Mucosa of descending colon (tissue), 3 donors: ENCODE results near the gene SVEP1. TPM values are rescaled to one million over a fixed set of nuclear protein-coding genes. Genes with fewer than 3 reads are reported as not detected.

Experiments used
- ATAC-seq: fragments of 200-7000 bp; cut with Tn5 transposase; one replicate; pipeline ENCODE4 v1.9.1; 2020; ENCODE audit warnings: mild to moderate bottlenecking, moderate library complexity
- DNase-seq, 3 donors: peaks; one replicate each; pipeline ENCODE4 v3.0.0-alpha.2; 2020
- H3K36me3 ChIP-seq: fragments of 200-600 bp; one replicate; pipeline ENCODE4 v1.8.0; 2021; ENCODE audit warnings: low read depth, mild to moderate bottlenecking
- H3K4me1 ChIP-seq: fragments of 200-600 bp; one replicate; pipeline ENCODE4 v1.8.0; 2021; ENCODE audit warnings: low read depth, mild to moderate bottlenecking
- H3K4me3 ChIP-seq: fragments of 200-600 bp; one replicate; pipeline ENCODE4 v1.8.0; 2021; ENCODE audit warnings: mild to moderate bottlenecking
- H3K9me3 ChIP-seq: fragments of 200-600 bp; one replicate; pipeline ENCODE4 v1.8.0; 2021; ENCODE audit warnings: mild to moderate bottlenecking
- CTCF ChIP-seq: fragments of 200-600 bp; IDR thresholded peaks from one replicate; pipeline ENCODE4 v1.8.0; 2022; ENCODE audit warnings: antibody characterized with exemption, mild to moderate bottlenecking
- intact Hi-C, 2 donors: fragments of 100-400 bp; cut with DNase I in 1 of 2; cut with micrococcal nuclease in 1 of 2; formaldehyde crosslinking; loops; one replicate each; pipeline versions ENCODE4 v1.11.0 to v1.11.1; 2022; cut with DNase I, micrococcal nuclease
- total RNA-seq, 3 donors: library from RNA; stranded (reverse); fragmentation: NEBNext Ultra II Directional in 2 of 3; extraction: Animal tissue kit (Norgen Biotek cat#: 25700) in 2 of 3; gene quantifications; one replicate each; pipeline versions ENCODE4 v1.2.1 to v1.2.4, GENCODE V29; 2021 to 2023
- donor health status: DM: no; HTN: no; CAD: no; lungs with moderate emphysema.
- donor health status: DM: no; HTN: no; CAD: no.
- donor health status: DM: no; HTN: yes; CAD: no.

The SVEP1 gene
- total RNA-seq, 3 donors from 2014 or later, result 3.6 to 20.4 (median 12.0) TPM

GRCh38 chr9:110443146-110443865 lies 136.2 kb downstream of the SVEP1 start:
- H3K4me3 ChIP-seq, result no peak overlapping the region
- DNase-seq (no peak), ATAC-seq (no peak)
- no peaks in the 10 kb centered on the region for H3K9me3 ChIP-seq
- H3K36me3 ChIP-seq, result no peaks in the 10 kb centered on the region
- intact Hi-C loops, result no loop called here
- H3K4me1 ChIP-seq, result no peaks in the 10 kb centered on the region
- TF ChIP-seq CTCF, result no peak

GRCh38 chr9:110440796-110441195 lies 138.7 kb downstream of the SVEP1 start:
- H3K9me3 ChIP-seq, result no peaks in the 10 kb centered on the region
- TF ChIP-seq CTCF, result no peak
- no peaks in the 10 kb centered on the region for H3K4me1 ChIP-seq
- ATAC-seq (no peak), DNase-seq (no peak)
- no peaks in the 10 kb centered on the region for H3K36me3 ChIP-seq
- intact Hi-C loops, result no loop called here
- H3K4me3 ChIP-seq, result no peak overlapping the region

GRCh38 chr9:110440172-110440571 lies 139.4 kb downstream of the SVEP1 start:
- no peaks in the 10 kb centered on the region for H3K9me3 ChIP-seq
- ATAC-seq (no peak), DNase-seq (no peak)
- no peaks in the 10 kb centered on the region for H3K4me1 ChIP-seq
- H3K36me3 ChIP-seq, result no peaks in the 10 kb centered on the region
- no peak for TF ChIP-seq CTCF
- intact Hi-C loops, result no loop called here
- no peak overlapping the region for H3K4me3 ChIP-seq

GRCh38 chr9:110432253-110432652 lies 147.3 kb downstream of the SVEP1 start:
- TF ChIP-seq CTCF, result no peak
- DNase-seq, result no peak
- ATAC-seq, result no peak
- H3K36me3 ChIP-seq, result no peaks in the 10 kb centered on the region
- intact Hi-C loops, result no loop called here
- no peak overlapping the region for H3K4me3 ChIP-seq
- H3K9me3 ChIP-seq, result no peaks in the 10 kb centered on the region
- no peaks in the 10 kb centered on the region for H3K4me1 ChIP-seq

- Histone ChIP-seq H3K4me3 (no peak overlapping the region), H3K9me3 (no peaks in the 10 kb centered on the region), H3K36me3 (no peaks in the 10 kb centered on the region), H3K4me1 (no peaks in the 10 kb centered on the region)
- ATAC-seq (no peak), DNase-seq (no peak)
- intact Hi-C loops, result no loop called here
- TF ChIP-seq CTCF, result no peak
Observed at GRCh38 chr9:110429453-110429852, 150.1 kb downstream of the SVEP1 start.
